ENCODE results near the gene PPP1R12B.
"Not testable (repeated sequence)": the region's sequence is repeated elsewhere in the genome, so short reads cannot be mapped to it uniquely, and the experiment has no call there.

PPP1R12B gene

GRCh38 chr1:202505880-202506575 lies 157.5 kb downstream of the PPP1R12B start:
- H3K36me3 Mint-ChIP-seq; DNase-seq (ENCODE audit: low spot score in 2 of 2); H3K4me1 Mint-ChIP-seq; H3K4me3 Mint-ChIP-seq; H3K27ac Mint-ChIP-seq; H3K9me3 Mint-ChIP-seq; ATAC-seq: not testable (repeated sequence)

GRCh38 chr1:202508863-202509262 lies 160.4 kb downstream of the PPP1R12B start:
- H3K27ac Mint-ChIP-seq; ATAC-seq; H3K36me3 Mint-ChIP-seq; H3K9me3 Mint-ChIP-seq; DNase-seq (ENCODE audit: low spot score in 2 of 2); H3K4me1 Mint-ChIP-seq; H3K4me3 Mint-ChIP-seq: not testable (repeated sequence)

GRCh38 chr1:202513875-202514274 lies 165.4 kb downstream of the PPP1R12B start:
- ATAC-seq; H3K4me3 Mint-ChIP-seq; H3K36me3 Mint-ChIP-seq; H3K27ac Mint-ChIP-seq; DNase-seq (ENCODE audit: low spot score in 2 of 2); H3K9me3 Mint-ChIP-seq; H3K4me1 Mint-ChIP-seq: not testable (repeated sequence)

- Mint-ChIP-seq H3K4me1 (no peaks in the 10 kb centered on the region), H3K4me3 (no peak overlapping the region), H3K27ac (no peak overlapping the region), H3K36me3 (no peaks in the 10 kb centered on the region), H3K9me3 (no peaks in the 10 kb centered on the region)
- ATAC-seq (no peak), DNase-seq (ENCODE audit: low spot score in 2 of 2) (no peak)
Measured at GRCh38 chr1:202516434-202516877, 168.0 kb downstream of the PPP1R12B start.

GRCh38 chr1:202517146-202517545 lies 168.6 kb downstream of the PPP1R12B start:
- H3K36me3 Mint-ChIP-seq; ATAC-seq; H3K4me3 Mint-ChIP-seq; DNase-seq (ENCODE audit: low spot score in 2 of 2); H3K4me1 Mint-ChIP-seq; H3K27ac Mint-ChIP-seq; H3K9me3 Mint-ChIP-seq: not testable (repeated sequence)

- not testable (repeated sequence) for DNase-seq (ENCODE audit: low spot score in 2 of 2); ATAC-seq; H3K36me3 Mint-ChIP-seq; H3K4me3 Mint-ChIP-seq; H3K4me1 Mint-ChIP-seq; H3K27ac Mint-ChIP-seq; H3K9me3 Mint-ChIP-seq
Measured at GRCh38 chr1:202518180-202518579, 169.7 kb downstream of the PPP1R12B start.

- H3K4me3 Mint-ChIP-seq; H3K4me1 Mint-ChIP-seq; H3K9me3 Mint-ChIP-seq; H3K36me3 Mint-ChIP-seq; H3K27ac Mint-ChIP-seq; DNase-seq (ENCODE audit: low spot score in 2 of 2); ATAC-seq: not testable (repeated sequence)
Measured at GRCh38 chr1:202518905-202519304, 170.4 kb downstream of the PPP1R12B start.

- not testable (repeated sequence) for H3K27ac Mint-ChIP-seq, ATAC-seq
Measured at GRCh38 chr1:202520129-202520856, 171.8 kb downstream of the PPP1R12B start.

GRCh38 chr1:202520857-202521216 lies 172.3 kb downstream of the PPP1R12B start:
- H3K27ac Mint-ChIP-seq; H3K36me3 Mint-ChIP-seq; H3K4me1 Mint-ChIP-seq; ATAC-seq; H3K9me3 Mint-ChIP-seq; DNase-seq (ENCODE audit: low spot score in 2 of 2); H3K4me3 Mint-ChIP-seq: not testable (repeated sequence)

More at GRCh38 chr1:202520129-202520856, 171.8 kb downstream of the PPP1R12B start:
- H3K4me3 Mint-ChIP-seq; H3K4me1 Mint-ChIP-seq; H3K9me3 Mint-ChIP-seq; H3K36me3 Mint-ChIP-seq; DNase-seq (ENCODE audit: low spot score in 2 of 2): not testable (repeated sequence)

GRCh38 chr1:202521484-202521883 lies 173.0 kb downstream of the PPP1R12B start:
- H3K36me3 Mint-ChIP-seq; H3K4me3 Mint-ChIP-seq; ATAC-seq; H3K27ac Mint-ChIP-seq; H3K9me3 Mint-ChIP-seq; DNase-seq (ENCODE audit: low spot score in 2 of 2); H3K4me1 Mint-ChIP-seq: not testable (repeated sequence)

- no peak overlapping the region for H3K27ac Mint-ChIP-seq
- H3K4me3 Mint-ChIP-seq: no peak overlapping the region
- ATAC-seq: no peak
- DNase-seq (ENCODE audit: low spot score in 2 of 2): no peak
- H3K36me3 Mint-ChIP-seq: no peaks in the 10 kb centered on the region
- H3K4me1 Mint-ChIP-seq: peaks cover 7% of the 10 kb centered on the region
- H3K9me3 Mint-ChIP-seq: no peaks in the 10 kb centered on the region
Measured at GRCh38 chr1:202521886-202522285, 173.4 kb downstream of the PPP1R12B start.

- not testable (repeated sequence) for DNase-seq (ENCODE audit: low spot score in 2 of 2); H3K4me1 Mint-ChIP-seq; H3K27ac Mint-ChIP-seq; H3K36me3 Mint-ChIP-seq; H3K9me3 Mint-ChIP-seq; ATAC-seq; H3K4me3 Mint-ChIP-seq
Measured at GRCh38 chr1:202526056-202526455, 177.6 kb downstream of the PPP1R12B start.

- not testable (repeated sequence) for H3K9me3 Mint-ChIP-seq; H3K4me1 Mint-ChIP-seq; H3K27ac Mint-ChIP-seq; H3K4me3 Mint-ChIP-seq; DNase-seq (ENCODE audit: low spot score in 2 of 2); H3K36me3 Mint-ChIP-seq; ATAC-seq
Measured at GRCh38 chr1:202528096-202528722, 179.7 kb downstream of the PPP1R12B start.

GRCh38 chr1:202530686-202531085 lies 182.2 kb downstream of the PPP1R12B start:
- DNase-seq (ENCODE audit: low spot score in 2 of 2); H3K4me1 Mint-ChIP-seq; H3K36me3 Mint-ChIP-seq; H3K27ac Mint-ChIP-seq; H3K4me3 Mint-ChIP-seq; H3K9me3 Mint-ChIP-seq; ATAC-seq: not testable (repeated sequence)

GRCh38 chr1:202531472-202531811 lies 182.9 kb downstream of the PPP1R12B start:
- no peaks in the 10 kb centered on the region for H3K36me3 Mint-ChIP-seq
- no peaks in the 10 kb centered on the region for H3K9me3 Mint-ChIP-seq
- no peak for ATAC-seq
- no peak for DNase-seq (ENCODE audit: low spot score in 2 of 2)
- no peak overlapping the region for H3K27ac Mint-ChIP-seq
- peaks cover under 1% of the 10 kb centered on the region for H3K4me1 Mint-ChIP-seq
- no peak overlapping the region for H3K4me3 Mint-ChIP-seq

Data from stimulated activated effector memory CD8-positive, alpha-beta T cell treated with anti-CD3 and anti-CD28 coated beads, Interleukin-12 subunit alpha, Interleukin-12 subunit beta, amount 100 ng/mL, for 72 hours (primary cell).